HG03565 (cell line): ENCODE measurements around the gene RANBP3.
"Not testable (repeated sequence)": the region's sequence is repeated elsewhere in the genome, so short reads cannot be mapped to it uniquely, and the experiment has no call there.

Experiments
- ATAC-seq: cut with Tn5 transposase; IDR thresholded peaks from one replicate; pipeline ENCODE4 v1.9.1; 2021; ENCODE audit warnings: mild to moderate bottlenecking, moderate library complexity; ENCODE audit not compliant: unreplicated experiment

Gene RANBP3

DNA sequence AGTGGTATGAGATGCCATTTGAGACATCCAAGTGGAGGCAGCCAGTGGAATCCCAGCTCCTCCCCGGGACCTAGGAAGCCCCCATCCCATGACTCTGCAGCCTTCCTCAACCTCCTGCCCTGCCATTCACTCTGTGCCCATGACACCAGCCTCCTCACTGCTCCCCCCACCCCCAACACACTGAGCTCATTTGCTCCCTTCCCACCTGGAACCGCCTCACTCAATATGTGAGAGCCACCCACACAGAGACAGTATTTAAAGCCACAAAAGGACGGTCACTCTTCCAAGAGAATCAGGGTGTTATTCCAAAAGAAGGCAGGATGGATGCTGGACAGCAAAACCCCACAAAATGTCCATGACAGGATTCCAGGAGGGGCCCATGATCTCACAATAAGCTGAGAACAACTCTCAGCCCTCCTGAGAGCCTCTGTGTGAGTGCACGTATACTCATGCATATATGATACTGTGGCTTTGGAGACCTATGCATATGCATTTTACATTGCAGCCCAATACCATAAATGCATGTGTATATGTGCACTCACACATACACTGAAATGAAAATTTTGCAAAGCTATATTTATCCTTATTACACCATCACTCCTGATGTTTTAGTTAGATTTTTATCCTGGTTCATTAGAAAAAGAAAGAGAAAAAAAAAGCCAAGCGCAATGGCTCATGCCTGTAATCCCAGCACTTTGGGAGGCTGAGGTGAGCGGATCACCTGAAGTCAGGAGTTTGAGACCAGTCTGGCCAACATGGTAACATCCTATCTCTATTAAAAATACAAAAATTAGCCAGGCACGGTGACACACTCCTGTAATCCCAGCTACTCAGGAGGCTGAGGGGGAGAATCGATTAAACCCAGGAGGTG lies 10.8 kb upstream of the RANBP3 start:
- no peak for ATAC-seq

DNA sequence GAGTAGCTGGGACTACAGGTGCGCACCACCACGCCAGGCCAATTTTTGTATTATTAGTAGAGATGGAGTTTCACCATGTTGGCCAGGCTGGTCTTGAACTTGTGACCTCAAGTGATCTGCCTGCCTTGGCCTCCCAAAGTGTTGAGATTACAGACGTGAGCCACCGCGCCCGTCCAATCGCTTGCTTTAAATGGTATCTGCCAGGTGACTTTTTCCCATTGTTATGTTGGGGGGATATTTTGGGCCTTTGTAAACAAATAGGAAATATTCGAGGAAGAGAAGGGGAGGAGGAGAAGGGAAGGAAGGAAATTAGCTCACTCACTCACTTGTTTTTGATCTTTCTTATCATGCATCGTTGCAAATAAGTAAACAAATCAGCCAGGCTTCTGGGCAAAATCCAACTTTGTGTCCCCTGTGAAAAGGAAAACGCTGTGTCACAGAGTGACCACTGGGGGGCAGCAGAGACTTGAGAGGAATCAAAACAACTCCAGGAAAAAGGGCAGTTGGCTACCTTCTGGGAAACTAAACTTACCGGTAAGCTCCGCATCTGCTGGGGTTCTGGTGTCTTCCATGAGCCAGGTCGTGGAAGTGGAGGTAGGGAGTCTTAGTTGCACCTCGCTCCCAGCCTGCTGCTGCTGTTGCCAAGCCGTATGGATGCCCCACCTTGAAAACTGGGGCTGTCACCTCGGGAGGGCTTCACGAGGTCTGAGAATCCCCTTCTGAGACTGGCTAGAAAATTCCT lies 9.3 kb upstream of the RANBP3 start:
- ATAC-seq: no peak

DNA sequence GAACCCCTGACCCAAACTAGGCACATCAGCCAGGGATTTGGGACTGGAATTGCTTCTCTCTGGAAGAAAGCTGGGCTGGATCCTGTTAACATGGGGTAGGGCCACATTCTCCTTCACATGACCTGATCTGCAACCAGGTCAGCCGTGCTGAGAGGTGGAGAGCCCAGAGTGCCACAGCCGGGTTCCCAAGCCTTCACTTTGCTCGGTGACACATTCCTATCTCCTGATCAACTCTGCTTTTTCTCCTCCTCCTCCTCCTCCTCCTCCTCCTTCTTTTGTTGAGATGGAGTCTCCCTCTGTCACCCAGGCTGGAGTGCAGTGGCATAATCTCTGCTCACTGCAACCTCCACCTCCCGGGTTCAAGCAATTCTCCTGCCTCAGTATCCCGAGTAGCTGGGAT lies 7.9 kb upstream of the RANBP3 start:
- not testable (repeated sequence) for ATAC-seq

DNA sequence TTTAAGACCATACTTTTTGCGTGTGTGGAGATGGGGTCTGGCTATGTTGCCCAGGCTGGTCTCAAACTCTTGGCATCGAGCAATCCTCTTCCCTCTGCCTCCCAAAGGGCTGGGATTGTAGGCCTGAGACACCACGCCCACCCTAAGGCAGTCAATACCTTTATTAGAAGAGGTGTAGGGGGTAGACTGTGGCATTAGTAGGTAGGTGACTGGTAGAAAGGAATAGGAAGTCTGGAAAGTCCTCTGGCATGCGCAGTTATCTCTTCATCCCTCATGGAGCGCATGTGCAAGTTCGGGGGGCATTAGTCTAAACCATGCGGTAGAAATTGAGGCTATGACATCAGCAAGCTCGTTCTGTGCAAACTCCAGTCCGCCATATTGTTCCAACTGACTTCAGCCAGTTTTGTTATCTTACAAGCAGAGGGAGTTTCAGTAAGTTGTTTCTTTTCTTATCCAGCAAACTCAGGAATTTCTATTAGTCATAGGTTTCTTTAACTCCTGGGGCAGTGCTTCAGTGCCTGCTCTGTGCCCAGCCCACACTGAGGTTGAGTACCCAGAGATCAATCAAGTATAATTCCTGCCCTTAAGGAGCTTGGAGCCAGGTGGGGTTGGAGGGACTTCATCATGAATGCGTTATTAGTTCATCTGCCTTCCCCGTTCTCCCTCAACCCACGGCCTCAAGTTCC lies 7.3 kb upstream of the RANBP3 start:
- no peak for ATAC-seq

DNA sequence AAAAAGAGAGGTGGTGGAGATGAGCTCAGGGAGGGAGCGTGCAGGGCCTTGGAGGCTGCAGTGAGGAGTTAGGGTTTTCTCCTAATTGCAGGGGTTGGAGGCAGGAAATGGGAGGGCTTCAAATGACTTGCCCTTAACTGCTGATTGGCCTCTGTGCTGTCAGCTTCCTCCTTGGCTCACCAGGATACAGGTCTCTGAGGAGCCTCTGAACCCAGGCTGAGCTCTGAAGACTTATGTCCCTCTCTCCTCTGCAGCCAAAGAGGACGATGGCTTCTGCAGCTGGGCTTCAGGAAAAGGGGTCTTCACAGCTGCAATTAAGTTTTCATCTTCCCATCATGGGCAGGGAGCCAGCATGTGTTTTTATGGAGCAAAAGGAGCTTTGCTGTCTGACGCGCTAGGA lies 6.7 kb upstream of the RANBP3 start:
- ATAC-seq: no peak

DNA sequence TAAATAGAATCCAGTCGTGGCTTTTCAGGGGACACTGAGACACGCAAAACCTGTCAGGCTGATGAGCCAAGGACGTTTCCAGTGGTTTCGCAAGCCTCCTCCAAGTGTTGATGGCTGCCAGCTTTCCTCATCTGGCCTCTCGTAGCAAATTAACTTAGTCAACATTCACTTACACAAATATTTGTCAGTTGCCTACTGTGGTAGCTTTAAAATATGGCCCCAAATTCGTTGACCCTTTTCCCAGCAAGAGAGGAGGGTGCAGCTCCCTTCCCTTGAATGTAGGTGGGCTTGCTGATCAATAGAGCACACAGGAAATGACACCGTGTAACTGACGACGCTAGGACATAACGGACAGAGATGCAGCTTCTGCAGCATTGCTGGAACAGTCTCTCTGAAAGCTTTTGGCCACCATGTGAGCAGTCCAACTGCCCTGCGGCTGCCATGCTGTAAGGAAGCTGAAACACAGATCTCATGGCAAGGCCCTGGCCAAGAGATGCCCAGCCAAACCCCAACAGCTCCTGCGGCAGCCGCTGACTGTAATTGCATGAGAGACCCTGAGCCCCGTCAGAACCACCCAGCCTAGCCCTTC lies 5.5 kb upstream of the RANBP3 start:
- ATAC-seq: no peak

DNA sequence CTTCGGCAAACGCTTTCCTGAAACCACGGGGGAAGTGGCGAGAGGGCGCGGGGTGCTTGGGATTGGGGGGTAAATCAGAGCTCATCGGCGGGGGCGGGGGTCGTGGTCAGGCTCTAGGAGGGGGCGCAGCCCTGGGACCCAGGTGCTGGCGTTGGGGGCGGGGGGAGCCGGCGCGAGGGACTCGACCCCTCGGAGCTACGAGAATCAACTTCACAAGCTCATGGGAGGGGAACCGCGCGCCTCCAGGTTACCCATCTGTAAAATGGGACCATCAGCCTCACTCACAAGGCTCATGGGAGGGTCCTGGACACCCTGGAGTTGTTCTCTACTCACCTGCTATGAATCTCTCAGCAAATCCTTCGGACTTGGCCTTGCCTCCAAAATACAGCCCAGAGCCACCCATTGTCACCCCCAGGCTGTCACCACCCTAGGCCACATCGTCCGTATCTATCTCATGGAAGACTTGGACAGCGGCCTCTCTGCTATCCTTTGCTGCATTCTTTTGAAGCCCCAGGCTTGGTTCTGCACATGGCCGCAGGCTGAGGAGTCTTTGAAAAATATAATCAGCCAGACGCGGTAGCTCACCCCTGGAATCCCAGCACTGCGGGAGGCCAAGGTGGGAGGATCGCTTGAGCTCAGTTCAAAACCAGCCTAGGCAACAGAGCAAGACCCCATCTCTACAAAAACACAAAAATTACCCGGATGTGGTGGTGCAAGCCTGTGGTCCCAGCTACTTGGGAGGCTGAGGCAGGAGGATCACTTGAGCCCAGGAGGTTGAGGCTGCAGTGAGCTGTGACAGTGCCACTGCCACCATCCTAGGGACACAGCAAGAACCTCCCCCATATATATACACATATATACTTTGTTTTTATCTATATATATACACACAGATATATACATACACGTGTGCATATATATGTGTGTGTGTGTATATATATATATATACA lies 939 bp upstream of the RANBP3 start:
- ATAC-seq: no peak

DNA sequence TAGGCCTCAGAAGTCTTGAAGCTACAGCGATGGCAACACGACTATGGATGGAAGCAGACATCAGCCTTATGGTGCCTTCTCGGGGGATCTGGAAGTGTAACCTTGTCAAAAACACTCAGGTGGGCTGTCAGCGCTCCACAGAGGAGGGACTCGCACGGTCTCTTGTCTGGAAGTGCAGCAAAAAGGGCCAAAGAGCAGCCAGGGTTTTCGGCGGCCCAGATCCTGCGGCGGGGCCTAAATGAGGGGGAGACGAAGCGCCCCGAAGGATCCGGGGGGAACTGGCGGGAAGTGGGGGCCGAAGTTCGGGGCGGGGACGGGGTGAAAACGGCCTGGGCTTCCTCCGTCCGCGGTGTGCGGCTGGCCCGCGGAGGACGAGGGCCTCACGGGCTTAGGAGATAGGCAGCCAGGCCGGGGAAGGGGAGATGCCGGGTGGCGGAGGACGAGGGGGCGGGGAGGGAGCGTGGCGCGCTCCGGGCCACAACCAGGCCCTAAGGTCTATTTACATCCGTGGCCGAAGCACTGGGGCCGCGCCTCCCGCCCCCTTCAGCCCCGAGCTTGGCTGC lies 637 bp downstream of the RANBP3 start:
- ATAC-seq: no peak

DNA sequence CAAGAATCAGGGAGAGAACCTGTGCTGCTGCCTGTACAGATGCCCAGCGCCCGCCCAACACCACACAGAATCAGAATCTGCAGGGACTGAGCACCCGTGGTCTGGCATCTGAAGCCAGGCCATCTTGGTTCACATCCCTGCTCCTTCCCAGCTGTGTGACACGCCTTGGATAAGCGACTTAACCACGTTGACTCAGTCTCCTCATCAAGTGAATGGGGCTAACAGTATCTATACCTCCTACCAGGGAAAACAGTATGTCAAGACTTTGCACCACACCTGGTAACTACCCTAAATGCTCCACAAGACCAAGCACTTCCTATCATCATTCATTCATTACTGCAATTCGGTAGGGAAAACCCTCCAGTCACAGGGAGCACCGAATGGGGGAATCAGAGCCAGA lies 1.2 kb downstream of the RANBP3 start:
- ATAC-seq: no peak

DNA sequence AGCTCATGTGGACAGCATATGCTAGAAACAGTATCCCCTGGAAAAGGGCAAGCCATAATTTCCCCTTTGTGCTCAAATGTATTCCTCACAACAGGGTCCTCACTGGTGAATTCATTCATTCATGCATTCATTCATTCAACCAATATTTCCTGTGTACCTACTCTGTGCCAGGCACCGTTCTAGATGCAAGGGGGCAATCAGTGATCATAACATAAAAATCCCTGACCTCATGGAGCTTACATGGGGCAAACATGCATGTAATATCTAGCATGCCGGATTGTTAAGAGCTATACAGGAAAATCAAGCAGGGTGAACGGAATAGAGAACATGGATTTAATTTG lies 2.6 kb downstream of the RANBP3 start:
- ATAC-seq: no peak

DNA sequence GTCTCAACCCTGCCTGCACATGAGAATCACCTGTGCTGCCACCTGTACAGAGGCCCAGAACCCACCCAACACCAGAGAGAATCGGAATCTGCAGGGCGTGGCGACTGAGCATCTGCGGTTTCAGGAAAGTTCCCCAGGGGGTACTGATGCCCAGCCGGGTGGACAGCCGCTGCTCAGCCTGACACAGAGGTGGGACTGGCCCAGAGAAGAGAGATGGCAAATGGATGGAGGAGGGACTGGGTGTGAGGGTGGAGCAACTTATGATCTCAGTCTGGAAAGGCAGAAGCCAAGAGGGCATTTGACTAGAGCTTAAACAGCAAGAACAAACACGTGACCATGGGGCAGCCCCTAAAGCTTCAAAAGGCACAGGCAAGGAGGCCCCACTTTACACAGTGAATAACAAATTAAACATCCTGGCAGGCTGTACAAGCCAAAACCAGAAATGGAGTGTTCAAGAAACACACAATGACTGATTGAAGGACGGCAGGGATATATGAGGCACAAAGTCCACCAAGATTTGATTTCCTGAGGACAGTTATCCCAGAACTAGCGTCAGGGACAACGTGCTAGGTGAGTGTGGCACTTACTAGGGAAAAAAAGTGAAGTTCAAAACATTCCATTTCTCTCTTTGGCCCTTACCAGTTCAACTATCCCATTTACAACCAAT lies 3.1 kb downstream of the RANBP3 start:
- no peak for ATAC-seq

DNA sequence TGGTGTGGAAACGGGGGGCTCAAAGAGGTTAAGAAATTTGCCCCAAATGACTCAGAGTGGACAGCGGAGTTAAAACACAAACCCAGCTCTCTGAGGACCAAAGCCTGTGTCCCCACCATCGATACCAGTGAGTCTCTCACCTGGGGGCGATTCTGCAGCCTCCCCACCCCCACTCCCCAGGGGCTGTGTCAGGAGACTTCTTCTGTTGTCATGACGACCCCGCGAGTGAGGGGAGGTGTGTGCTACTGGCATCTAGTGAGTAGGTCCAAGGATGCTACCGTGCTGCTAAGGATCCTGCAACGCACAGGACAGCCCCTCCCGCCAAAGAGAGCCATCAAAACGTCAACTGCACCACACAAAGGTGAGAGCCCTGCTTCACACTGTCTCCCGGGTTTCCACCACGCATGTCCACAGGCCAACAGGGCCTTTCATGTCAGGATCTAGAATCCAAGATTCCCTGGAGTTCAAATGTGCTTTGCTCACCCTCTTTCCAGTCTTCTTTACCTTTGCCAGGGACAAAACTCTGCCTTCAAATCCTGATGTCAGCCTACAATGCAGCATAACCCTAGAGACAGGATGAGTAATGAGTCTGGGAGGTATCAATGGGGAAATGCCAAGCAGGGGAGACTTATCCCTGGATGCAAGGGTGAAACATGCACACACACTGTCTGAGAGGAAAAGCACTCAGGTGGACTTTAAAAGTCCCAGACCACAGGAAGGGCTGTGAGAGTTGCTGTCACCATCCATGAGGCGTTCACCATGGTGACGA lies 3.9 kb downstream of the RANBP3 start:
- ATAC-seq: no peak

DNA sequence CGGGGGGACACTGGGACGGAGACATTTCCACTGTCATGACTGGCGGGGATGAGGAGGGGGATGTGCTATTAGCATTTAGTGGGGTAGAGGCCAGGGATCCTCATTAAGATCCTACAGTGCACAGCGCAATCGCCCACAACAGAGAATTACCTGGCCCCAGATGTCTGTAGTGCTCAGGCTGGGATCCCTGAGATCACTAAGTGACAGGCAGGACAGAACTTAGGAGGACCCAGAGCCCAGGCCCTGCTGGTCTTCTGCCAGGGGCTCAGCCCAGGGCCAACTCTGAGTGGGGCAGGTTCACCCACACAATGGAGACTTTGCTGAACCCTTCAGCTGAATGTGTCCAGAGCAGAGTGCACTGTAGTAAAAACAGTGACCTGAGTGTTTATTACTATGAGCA lies 4.6 kb downstream of the RANBP3 start:
- no peak for ATAC-seq

DNA sequence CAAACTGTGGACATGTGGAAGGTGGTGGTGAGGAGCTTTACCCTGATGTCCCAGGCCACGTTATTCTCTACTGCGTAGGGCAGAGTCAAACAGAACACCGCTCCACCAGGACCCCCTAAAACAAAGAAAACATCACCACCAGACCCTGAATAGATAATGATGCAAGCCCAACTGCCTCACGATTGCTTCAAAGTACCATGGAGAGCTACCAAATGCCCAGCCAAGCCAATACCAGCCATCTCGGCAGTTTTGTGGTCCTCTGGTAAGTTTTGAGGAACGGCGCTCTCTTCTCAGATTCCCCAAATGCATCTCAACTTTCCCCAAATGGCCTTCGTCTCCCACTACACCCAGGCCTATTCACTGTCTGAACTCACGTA lies 5.6 kb downstream of the RANBP3 start:
- no peak for ATAC-seq

DNA sequence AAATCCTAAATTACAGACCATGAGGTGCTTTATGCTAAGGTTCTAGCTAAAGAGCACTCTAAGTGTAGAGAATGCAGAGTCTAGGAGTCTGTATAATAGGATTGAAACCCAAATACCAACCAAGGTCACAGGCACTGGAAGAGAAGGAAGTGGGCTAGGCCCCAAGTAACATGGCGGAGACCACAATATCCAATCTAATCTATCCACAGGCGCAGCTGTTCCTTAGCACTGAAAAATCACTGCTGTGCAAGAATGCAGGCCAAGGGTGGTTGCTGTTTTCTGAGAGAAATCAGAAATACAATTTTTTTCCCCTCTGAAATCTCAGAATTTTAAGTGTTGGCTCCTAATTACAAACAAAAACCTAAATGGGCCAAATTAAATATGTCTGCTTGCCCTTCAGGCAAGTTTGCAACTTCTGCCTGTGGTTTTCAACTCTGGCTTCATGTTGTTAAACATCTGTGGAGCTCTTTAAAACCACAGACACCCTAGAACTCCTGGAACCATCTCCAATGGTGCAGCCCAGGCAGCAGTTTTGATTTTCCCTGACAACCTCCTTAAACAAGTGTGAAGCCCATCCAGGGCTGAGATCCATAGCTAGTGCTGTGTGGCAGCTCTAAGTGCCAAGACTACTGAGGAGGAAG lies 6.1 kb downstream of the RANBP3 start:
- ATAC-seq: no peak

DNA sequence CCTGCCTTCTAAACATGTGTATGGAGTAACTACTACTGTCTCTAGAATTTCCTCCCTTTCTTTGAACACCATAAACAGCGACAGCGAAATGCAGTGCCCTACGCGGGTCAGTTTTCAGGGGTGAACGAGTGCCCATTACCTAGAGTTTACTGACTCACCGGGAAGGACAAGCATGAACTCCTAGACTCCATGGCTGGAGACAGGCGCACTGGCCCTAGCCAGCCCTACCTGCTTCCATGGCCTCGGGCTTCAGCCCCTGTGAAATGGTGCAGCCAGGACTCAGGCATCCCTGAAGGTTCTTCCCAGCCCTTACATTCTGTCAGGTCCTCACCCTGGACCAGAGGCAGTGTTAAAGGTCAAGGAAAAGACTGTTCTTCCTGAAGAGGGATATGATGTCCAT lies 8.5 kb downstream of the RANBP3 start:
- ATAC-seq: no peak

DNA sequence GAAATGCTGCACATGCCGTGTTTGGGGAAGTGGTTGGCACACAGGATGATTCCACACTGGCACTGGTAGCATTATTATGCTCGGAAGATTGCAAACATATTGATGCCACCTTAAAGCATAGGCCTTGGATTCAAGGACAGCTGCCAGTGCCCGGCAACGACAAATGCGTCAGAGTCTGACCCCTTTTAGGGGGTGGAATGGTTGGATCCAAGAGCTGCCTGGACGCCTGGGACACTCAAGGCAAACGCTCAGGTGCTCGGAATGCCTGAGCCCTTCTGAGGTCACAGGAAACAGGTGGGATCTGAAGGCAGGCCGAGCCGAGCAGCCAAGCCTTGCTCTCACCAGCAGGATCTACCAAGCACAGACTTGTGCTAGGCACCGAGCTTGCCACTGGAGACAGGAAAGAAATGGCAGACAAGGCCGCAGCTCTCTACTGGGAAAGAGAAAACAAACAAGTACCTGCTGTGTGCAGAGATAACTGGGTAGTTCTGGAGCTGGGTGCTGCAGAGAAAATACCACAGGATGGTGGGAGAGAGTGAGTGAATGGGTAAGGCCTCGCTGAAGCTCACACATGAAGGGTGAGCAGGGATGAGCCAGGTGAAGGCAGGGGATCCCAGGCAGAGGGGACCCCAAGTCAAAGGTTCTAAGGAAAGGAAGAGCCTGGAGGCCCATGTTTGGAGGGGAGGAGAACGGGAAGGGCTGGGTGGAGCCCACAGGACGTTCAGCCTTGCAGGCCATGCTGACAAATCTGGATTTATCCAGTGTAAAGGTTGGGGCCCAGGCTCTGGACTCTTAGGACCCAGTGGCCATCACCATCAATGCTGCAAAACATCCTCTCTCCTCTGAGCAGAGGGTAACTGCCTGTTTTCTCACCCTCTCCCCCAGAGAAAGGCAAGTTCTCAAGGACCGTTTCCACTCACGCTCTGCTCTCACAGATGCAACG lies 9.2 kb downstream of the RANBP3 start:
- no peak for ATAC-seq
